GM18907 (cell line): ENCODE results near the gene PMEL.

Experiments
- ATAC-seq: cut with Tn5 transposase; IDR thresholded peaks from one replicate; pipeline ENCODE4 v1.9.1; 2021; ENCODE audit warnings: mild to moderate bottlenecking, moderate library complexity; ENCODE audit not compliant: unreplicated experiment

Gene PMEL

GRCh38 chr12:55942577-55943136, 23.2 kb downstream of the PMEL start:
- ATAC-seq = no peak

DNA sequence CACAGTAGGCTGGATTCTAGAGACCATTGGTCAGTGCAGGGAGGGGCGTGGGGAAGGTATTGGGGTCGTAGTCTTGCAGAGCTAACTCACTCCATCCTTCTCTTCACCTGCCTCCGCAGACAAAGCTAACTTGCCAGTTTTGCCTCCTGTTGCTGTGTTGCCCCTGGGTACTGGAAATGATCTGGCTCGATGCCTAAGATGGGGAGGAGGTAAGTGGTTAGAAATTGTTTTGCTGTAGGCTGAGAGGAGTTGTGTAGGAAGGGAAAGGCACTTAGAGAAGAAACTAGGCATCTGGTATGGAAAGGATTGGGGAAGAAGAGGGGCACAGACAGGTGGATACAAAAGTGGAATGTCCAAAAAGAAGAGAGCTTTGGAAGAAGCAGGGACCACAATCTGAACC, 23.8 kb downstream of the PMEL start:
- ATAC-seq = no peak

DNA sequence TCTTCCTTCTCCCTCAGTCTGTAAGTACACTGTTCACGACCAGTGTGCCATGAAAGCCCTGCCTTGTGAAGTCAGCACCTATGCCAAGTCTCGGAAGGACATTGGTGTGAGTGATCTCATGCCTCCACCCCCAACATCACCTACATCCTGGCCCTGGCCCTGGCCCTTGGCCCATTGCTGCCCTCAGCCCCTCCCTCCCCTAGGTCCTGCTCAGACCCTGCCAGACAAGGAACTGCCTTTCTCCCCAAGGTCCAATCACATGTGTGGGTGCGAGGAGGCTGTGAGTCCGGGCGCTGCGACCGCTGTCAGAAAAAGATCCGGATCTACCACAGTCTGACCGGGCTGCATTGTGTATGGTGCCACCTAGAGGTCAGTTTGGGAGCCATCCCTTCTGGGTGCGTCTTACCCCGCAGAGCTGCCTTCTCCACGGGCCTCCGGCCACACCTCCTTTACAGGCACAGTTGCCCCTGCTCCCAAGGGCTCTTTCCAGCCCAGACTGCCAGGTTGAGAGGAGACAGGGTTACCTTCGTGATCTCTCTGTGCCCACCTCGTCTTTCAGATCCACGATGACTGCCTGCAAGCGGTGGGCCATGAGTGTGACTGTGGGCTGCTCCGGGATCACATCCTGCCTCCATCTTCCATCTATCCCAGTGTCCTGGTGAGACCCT, 25.6 kb downstream of the PMEL start:
- peak; percentile 93 for ATAC-seq

GRCh38 chr12:55938826-55939501, 26.9 kb downstream of the PMEL start:
- no peak for ATAC-seq

DNA sequence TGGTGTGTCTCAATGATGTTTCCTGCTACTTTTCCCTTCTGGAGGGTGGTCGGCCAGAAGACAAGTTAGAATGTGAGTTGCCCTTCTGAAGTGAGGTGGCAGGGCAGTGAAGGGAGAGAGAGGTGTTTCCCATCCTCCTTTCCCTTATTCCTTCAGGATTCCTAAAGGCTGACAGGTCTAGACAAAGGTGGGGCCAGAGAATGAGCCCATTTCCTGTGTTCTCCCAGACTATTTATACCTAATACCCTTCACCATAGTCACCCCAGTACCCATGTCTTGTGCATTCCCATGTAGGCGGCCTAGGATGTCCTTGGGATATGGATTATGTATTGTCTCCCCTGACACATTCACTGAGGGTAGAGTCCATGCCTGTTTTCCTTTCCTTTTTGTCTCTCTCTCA, 27.9 kb downstream of the PMEL start:
- no peak for ATAC-seq

DNA sequence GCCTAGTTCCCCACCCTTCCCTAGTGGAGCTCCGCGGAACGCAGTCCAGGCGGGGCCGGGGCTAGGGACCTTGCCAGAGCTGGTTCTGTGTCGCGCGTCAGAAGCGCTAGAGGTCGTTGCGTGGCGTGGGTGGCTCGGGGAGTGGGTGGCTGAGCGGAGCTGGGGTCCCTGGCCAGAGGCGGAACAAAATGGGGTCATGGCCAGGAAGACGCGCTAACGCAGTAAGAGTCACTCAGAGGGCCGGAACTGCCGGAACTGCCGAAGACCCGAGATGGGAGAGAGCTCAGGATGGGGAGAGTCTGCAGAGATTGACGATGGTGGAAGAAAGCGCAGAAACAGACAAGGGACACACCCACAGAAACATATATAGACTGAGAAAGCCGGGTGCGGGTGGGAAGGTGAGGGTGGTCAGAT, 30.1 kb downstream of the PMEL start:
- no peak for ATAC-seq

- ATAC-seq = no peak
Measured at GRCh38 chr12:55934773-55935172, 31.1 kb downstream of the PMEL start.

DNA sequence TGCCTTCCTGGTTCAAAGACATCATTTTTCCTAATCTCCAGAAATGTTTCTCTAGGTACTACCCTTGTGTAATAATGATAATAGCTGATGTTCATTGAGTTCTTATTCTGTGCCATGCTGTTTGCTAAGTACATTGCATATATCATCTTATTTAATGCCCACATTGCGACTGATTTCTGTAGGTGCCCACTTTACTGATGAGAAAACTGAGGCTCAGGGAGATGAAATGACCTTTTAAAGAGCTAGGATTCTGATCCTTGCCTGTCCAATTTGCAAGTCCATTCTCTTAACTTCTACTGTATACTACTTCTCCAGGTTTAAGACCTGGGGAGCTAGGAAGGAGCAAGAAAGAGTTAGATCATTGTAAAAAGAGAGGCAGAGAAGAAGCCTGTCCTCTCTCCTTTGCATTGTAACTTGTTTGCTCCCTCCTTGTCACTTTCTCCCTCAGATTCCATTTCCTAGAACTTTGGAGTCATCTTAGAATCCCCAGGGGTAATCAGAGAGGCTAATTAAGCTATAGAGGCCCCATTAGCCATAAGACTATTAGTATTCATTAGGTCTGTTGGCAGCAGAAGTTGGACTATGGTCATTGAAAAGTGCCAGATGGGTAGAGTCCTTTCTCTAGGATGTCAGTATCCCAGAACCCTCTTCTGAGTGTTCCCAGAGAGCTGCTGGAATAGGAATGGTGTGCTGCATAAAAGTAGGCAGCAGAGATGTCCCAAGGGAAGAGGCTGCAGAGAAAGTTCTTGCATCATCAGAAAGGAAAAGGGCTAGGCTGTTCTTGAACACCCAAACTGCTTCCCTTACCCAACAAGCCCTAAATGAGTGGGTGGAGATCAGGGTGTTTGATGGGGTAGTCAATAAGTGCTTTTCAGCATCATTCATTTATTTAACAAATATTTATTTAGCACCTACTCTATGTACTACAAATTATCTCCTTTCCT, 31.8 kb downstream of the PMEL start:
- ATAC-seq = no peak

GRCh38 chr12:55933169-55933798, 32.6 kb downstream of the PMEL start:
- ATAC-seq = no peak

- no peak for ATAC-seq
Measured at GRCh38 chr12:55932551-55932910, 33.3 kb downstream of the PMEL start.

GRCh38 chr12:55931780-55932550, 33.9 kb downstream of the PMEL start:
- ATAC-seq = no peak

DNA sequence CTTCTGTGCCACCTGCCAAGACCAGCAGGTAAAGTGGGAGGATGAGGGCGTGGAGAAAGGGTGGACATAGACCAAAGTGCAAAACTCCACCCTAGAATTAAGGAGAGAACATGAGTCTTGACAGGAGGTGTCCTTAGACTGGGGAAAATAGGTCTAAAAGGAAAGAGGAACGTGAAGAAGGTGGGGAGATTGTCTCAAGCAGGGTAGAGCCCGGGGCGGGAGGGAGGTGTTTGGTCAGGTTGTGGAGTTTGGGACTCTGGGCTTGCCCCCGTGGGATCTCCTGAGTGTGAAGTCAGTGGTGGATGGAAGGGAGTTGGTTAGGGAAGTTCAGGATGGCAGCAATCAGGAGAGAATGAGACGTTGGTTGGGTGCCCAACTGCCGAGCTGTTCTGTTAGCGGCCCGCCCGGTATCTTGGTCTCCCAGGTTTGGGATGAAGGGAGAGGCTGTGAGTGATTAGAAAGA, 34.5 kb downstream of the PMEL start:
- no peak for ATAC-seq

DNA sequence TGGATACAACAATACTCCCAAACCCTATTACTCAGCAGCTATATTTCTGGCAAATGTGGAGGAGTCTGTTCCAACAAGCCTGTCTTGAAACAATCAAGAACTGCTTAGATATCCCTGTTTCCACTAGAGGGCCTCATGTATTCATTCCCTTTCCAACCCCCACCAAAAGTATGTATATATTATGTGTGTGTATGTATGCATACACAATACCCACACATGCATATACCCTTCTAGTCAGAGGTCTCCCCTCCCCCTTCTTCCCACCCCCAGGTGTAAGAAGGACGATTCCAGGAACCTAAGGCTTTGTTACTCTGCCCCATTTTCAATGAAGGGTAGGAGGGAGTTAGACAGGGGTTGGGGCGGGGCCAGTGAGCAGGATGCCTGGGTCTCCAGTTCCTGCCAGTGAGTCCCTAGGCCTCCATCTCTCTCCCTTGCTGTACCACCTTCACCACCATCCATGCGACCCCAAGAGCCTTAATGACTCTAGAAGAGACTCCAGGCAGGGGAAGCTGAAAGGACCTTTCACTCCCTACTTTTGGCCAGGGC, 35.0 kb downstream of the PMEL start, which contains the start of gene DGKA:
Gene DGKA (plus strand): TSS at position 392 of the 546 bp plus-strand sequence. CDS start 5,342 bp downstream, outside the sequence.
- peak; percentile 17 for ATAC-seq

DNA sequence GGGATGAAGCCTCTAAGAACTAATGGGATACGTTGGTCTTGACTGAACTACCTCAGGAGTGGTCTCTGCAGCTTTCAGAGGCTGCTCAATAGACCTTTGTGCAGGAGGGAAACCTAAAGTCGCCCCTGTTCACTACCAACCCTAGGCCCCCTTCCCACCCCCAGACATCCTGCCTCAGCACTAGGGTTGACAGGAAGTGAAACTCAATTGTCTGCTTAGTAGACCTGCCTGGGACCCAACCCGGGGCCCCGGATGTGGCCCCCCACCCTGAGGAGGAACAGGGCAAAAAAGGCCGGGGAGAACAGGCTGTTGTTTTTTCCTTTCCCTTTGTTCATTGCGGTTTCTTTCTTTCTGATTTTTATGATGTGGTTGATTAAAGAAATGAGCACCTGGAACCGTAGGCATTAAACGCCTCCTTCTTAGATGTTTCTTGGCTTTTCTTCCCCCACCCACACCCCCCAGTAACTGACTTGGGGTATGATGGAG, 36.5 kb downstream of the PMEL start:
- ATAC-seq = peak; percentile 44

DNA sequence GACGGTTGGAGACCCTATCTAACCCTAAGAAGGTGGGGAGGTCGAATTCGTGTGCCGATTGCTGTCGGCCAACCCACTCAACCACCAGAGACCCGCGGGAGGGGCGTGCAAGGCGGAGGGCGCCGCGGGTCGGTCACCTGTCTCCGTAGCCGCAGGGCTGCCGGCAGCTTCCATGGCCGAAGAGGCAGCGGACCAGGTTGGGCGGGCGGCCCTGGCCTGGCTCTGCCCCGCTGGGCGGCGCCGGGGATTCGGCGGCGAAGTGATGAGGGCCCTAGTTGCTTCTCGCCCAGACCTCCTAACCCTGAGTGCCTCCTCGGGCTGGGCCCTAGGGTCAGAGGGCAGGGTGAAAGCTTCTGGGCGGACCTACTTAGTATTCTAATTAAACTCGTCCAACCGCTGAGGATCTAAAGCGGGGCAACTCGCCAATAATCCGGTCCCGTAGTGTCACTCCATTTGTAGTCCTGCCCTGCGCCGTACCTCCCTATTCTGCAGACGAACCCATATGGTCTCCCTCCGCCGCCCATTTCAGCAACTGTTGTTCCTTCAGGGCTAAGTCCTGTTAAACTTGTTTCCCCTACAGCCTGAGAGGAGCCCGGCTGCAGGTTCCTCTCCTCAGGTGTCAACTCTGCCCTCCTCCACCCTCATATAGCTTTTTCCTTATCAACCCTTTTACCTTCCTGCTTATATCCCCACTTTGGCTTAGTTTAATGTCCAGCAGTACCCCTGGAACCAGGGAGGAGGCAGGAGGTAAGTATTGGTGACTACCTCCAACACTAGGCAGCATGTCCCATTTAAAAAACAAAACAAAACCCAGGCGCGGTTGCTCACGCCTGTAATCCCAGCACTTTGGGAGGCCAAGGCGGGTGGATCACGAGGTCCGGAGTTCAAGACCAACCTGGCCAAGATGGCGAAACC, 38.0 kb downstream of the PMEL start, which contains the start of gene PYM1:
Gene PYM1 (minus strand): TSS at position 307 of the 915 bp plus-strand sequence. CDS start 133 bp downstream, at position 174.
- ATAC-seq = peak; percentile 36

DNA sequence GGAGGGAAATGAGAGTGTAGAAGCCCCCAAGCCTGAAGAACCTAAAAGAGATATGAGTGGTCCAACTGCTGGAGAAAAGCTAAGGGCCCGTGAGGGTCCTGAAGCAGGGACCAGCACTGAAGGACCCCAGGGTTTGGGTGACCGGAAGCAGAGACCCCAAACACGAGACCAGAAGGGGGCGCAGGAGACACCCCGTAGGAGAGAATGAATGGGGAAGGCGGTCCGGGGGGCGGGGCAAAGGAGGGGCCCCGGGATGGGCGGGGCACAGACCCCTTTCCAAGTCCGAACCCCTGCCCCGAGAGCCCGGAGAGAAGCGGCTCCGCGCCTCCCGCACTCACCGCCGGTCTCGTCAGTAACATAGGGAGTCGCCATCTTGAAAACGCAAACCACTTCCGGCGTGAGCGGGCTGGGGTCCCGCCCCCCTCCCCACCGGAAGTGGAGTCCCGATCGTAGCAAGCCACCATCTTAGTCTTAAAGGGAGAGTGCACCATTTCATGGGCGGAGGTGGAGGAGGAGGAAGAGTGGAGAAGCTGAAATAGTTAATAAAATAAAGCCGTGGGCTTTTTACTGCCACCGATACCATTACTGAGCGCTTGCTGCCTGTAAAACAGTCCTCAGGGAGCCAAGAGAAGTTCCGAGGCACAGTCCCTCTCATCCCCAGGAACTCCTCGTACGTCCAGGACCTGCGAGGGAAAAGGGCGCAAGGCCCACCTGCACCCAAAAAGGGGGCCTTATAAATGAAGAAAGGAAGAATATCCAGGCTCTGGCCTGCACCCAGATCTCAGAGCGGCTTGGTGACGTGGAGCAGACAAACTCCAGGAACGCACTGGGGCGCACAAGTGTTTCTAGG, 38.9 kb downstream of the PMEL start:
- peak; percentile 49 for ATAC-seq
